Activated effector memory CD4-positive, alpha-beta T cell treated with Interleukin-2 at 50 U/mL for 16 hours (primary cell): ENCODE measurements around the gene MIGA2.
A peak's percentile ranks its signal among the peaks of the same experiment; 100 is the strongest.
"Not testable (repeated sequence)": the region's sequence is repeated elsewhere in the genome, so short reads cannot be mapped to it uniquely, and the experiment has no call there.

Source experiments
- DNase-seq: peaks from one replicate; pipeline ENCODE4 v3.0.0-alpha.2; 2020

MIGA2 gene

DNA sequence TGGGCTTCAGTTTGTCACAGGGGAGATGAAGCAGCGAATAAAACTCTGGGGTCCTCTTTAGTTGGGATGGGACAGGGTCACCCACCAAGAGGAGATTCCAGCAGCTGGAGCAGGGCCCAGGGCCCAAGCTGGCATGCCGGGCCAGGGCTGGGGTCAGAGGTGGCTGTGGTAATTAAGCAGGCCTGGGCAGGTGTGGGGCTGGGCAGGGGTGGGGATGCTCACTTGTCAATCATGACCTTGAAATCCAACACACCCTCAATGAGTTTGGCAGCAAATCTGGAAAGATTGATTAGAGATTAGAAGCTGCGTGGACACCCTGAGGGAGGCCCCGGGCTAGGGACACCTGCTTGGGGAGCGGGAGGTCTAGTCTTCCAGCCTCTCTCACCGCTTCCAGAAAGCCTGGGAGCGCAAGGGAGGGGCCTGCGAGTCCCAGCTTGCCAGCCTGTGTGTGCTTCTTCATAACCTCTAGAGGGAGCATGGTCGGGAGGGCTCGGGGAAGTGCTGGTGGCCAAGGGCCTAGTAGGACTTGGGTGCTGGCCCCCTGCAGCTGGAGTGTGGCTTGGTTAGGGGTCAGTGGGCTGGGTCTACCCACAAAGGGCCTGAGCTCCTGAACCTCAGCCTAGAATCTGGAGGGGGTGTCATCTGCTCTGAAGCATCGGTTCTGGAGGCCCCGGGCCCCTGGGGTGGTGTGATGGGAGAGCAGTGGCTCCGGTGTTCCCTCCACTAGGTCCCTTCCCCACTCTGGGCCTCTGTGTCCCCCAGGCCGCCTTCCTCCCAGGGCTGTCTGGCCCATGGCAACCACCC, 66.6 kb downstream of the MIGA2 start:
- DNase-seq = no peak

DNA sequence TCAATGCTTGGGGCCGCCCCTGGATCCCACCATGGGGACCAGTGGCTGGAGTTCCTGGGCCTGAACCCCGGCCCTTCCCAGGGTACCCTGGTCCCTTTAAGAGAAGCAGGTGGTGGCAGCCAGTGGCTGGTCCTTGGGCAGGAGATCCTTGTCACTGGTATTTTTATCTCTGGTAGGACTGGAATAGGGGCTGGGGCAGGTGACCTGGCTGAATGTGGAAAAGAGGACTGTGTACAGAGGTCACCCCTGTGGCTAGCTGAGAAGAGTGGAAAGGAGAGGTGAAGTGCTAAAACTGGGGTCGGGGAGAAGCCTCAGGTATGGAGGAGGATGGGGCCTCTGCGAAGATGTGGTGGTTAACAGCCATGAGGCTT, 67.2 kb downstream of the MIGA2 start:
- DNase-seq = no peak

DNA sequence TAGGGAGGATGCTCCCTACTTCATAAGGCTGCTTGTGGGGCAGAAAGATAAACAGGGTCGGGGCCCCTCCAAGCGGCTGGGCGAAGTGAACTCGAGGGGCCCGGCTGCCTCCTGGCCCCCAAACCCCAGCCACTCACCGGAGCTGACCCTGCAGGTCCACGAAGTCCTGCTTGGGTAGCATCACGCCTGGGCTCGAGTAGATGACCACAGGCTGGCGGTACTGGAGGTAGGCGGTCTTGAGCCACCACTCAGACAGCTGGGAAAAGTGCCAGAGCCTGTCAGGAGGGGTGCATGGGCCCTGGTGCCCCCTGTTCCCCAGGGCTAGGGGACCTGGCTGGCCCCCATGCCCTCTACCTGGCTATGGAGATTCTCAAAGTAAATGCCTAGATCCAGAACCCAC, 67.6 kb downstream of the MIGA2 start:
- no peak for DNase-seq

DNA sequence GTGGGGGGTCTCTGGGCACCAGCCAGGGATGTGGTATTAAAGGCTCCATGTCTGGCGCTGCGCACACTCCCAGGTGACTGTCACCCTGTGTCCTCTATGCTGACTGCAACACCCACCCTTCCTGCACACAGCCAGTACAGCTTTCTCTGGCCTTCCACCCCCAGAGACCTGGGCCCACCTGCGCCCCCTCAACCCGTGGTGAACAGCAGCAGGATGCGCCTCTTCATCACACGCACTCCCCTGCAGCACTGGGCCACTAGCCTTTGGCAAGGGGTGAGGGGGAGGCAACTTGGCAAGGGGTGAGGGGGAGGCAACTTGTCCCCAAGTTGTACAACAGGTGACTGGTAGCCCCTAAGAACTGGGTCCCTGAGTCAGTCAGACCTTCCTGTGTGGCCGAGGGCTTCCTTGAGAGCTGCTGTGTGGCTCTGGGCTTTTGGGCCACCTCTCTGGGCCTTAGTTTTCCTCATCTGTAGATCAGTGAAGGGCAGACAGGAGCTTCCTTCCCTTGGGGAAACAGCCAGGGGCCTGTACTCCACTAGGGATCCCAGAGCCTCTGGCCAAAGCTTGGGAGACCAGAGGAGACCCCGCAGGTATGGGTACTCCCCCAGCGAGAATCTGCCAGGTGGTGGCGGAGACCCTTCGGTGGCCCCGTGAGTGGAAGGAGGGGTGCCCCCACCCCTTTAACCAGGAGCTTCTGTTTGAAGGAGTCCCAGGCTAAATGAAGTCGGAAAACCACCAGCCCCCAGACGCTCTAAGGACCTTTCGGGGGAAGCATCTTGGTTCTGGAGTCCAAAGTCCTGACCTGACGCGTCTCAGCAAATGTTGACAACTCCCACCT, 69.7 kb downstream of the MIGA2 start:
- DNase-seq = no peak

DNA sequence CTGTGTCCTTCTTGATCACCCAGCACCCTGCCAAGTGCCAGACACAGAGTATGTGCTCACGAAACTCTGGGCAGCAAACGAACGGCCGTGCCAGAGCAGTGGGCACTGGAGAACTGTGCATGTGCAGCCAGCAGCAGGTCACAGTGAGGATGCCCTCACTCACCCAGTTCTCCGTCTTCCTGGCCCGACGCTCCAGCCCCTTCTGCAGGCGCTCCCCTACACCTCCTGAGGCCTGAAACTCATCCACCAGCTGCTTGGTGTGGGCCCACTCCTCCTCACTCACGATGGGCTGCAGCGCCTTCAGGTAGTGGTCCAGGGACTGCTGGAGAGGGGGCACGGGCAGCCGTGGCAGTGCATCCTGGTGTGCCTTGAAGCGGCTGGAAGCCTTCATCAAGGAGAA, 71.2 kb downstream of the MIGA2 start:
- DNase-seq = no peak

DNA sequence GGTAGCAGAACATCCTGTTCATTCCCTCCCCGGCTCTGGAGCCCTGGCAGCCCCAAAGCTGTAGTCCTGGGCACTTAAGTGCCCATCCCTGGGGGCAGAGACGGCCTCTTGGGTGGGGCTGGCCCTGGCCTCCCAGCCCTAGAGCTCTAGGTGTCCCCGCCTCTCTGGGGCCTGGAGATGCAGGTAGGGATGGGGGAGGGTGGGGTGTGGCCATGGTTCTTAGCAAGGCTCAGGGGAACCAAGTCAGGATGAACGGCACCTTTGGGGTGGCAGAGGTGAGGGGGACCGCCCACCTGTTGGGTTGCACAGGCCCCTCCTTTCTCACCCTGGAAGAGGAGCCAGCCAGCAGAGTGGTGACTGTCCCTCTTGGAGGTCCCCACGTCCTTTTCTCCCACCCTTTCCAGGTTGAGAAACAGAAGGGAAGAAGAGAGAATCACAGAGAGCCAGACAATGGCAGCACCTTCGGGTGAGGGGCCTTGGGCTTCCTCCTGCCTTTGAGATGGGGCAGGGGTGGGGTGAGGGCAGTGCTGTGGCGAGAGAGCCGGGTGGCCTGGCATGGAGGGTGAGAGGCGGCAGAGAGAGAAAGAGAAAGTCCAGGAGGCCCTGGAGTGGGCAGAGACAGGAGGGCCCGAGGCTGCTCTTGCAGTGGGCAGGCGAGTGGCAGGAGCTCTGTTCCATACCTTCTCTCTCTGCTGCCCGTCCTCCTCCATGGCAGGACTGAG, 71.8 kb downstream of the MIGA2 start:
- DNase-seq = no peak

DNA sequence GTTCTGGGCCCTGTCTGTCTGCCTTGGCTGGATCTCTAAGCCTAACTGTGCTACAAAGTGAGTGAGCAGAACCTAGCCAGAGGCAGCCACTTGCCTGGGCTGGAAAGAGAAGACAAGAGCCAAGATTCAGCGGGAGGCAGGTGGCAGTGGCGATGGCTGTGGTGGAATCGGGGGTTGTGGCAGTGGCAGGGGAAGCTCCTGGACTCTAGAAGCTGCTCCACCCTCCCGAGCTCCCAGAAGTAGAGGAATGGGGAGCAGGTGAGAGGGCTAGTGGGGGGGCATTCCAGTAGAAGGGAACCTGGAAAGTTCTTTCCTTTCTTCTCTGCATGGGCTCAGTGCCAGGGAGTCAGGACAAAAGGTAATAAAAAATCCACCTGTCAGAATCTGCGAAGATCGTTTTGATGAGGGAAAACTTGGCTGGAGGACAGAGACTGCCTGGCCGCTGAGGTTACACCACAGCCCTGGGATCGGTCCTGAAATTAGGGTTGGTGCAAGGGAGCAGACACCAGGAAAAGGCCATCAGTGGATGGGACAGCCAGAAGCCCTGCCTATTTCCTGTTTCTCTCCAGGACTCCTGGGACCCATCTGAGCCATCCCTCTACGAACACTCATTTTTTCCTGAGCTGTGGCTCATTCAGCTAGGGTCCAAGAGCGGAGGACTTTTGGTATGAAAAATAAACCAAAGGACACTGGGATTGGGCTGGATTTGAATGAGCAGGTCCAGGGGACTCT, 72.5 kb downstream of the MIGA2 start:
- DNase-seq = no peak

DNA sequence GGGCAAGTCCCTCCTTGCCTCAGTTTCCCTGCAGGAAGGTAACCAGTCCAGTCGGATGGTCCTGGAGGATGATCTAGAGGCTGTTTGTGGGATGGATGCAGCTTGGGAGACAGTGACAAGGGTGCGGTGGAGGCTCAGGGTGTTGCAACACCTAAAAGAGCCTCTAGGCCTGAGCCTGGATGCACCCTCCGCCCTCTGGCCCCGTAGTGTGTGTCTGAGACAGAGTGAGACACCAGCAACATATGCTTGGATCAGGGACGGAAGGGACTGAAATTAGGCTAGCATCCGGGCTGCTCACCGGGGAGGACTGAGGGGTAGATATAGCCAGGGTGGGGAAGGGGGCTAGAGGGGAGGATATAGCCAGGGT, 73.1 kb downstream of the MIGA2 start:
- DNase-seq = no peak

DNA sequence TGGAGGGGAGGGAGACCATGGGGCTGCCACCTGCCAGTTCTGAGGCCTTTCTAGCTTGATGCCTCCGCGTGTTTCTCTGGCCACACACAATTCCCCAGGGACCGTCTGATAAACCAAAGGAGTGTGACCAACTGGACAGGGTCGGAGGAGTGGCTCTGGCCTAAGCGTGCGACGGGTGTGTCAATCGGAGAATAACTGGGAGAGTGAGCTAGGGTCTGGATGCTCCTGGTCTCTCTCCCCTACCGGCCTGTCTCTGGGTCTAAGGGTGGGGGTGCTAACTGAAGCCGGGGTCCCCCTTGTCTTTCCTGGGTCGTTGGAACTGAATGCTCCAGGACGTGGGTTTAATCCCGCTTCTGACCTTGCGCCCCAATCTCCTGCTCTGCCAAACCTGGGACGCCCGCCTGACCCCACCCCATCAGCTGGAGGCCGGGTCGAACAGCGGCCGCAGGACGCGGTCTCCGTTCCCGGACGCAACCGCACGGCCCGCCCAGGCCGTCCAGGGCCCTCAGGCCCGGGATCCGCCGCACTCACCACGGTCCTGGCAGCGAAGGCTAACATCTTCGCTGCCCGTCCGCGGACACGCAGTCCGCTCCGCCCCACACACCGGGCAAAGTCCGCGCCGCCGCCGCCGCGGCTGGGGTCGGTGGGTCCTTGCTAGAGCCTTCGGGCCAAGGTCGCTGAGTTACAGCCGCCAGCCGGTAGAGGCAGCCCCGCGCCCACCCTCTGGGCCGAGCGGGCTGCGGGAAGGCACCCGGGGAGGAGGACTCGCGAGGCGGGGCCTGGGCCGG, 73.7 kb downstream of the MIGA2 start:
- no peak for DNase-seq

DNA sequence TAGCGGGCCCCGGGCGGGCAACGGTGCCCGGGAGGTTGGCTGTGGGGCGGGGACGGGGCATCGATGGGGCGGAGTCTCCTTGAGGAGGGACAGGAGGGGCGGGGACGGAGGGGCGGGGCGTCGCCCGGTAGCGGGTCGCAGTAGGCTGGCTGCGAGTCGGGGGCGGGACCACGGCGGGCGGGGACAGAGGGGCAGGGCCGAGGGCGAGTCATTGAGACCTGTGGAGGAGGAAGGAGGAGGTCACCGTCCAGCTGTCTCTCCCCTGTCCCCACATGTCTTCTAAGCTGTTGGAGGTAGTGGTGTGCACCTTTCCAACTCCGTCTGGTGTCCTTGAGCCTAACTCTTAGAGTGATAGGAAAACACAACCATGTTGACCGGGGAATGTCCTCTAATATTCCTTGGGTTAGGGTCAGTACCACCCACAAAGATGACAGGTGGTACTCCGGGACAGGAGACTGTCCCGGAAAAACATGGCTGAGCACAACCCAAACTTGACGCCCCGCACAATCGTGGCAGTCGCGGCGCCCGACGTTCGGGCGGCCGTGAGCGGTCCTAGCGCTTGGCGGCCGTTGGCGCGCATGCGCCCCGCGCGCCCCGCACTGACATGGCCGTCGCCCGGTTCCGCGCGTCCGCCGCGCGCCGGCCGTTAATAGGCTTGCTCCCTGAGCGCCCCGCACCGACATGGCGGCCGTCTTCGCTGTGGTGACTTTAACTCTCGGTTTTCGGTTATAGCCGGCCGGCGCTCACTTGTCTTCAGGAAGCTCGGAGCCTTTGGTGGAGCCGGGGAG, 74.5 kb downstream of the MIGA2 start, which contains the start of the genes CRAT and PTPA:
CRAT (minus strand) TSS at position 54 of the 788 bp plus-strand sequence. CDS start 284 bp downstream, outside the sequence.
PTPA (plus strand) TSS at position 676 of the 788 bp plus-strand sequence. CDS start 186 bp downstream, outside the sequence.
- peak; percentile 92 for DNase-seq

DNA sequence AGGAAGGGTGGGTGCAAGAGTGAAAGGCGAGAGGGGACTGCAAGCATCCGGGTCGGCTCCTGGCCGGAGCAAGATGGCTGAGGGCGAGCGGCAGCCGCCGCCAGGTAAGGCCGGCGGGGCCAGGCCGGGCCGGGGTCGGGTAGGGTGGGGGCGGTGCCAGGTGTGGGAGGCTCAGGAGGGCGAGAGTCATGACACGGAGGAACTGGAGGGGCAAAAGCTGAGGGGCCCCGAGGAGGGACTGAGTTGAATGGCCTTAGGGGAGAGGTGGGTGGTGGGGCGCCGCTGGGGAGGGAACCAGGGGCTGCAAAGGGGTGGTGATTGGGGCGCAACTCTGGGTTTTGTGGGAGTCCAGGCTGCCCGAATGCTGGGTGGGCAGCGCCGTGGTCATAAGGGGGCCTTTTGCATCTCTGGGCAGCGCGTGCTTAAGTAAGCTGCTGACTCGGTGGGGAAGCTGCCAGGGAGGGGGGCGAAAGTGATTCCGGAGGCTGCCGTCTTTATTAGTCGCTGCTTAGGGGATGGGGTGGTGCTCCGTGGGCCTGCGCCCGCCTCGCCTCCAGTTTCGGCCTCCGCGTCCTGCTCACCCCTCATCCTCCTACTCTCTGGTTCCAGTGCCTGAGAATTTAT, 75.2 kb downstream of the MIGA2 start:
- DNase-seq = no peak

DNA sequence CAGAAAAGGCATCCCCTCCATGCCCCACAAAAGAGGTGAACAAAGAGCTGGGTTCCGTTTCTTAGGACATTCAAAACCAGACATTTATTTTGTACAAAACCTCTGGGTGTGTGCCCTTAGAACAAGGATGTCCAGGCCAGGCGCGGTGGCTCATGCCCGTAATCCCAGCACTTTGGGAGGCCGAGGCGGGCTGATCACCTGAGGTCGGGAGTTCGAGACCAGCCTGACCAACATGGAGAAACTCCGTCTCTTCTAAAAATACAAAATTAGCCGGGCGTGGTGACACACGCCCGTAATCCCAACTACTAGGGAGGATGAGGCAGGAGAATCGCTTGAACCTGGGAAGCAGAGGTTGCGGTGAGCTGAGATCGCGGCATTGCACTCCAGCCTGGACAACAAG, 76.1 kb downstream of the MIGA2 start:
- DNase-seq = not testable (repeated sequence)

DNA sequence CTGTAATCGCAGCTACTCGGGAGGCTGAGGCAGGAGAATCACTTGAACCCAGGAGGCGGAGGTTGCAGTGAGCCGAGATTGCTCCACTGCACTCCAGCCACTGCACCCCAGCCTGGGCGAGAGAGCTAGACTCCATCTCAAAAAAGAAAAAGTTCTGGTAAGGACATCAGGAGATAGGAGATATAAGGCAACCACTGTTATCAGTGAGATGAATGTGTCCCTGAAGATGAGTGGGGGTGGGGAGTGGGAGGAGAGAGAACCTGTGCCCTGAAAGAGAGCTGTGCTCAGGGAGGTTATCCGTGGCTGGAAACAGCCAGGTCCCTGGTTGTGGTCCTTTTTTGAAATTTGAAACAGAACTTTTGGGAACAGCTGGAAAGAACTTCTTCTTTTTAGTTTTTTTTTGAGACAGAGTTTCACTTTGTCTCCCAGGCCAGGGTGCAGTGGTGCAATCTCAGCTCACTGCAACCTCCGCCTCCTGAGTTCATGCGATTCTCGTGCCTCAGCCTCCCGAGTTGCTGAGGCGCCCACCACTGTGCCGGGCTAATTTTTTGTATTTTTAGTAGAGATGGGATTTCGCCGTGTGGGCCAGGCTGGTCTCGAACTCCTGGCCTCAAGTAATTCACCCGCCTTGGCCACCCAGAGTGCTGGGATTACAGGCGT, 77.3 kb downstream of the MIGA2 start:
- DNase-seq = no peak

DNA sequence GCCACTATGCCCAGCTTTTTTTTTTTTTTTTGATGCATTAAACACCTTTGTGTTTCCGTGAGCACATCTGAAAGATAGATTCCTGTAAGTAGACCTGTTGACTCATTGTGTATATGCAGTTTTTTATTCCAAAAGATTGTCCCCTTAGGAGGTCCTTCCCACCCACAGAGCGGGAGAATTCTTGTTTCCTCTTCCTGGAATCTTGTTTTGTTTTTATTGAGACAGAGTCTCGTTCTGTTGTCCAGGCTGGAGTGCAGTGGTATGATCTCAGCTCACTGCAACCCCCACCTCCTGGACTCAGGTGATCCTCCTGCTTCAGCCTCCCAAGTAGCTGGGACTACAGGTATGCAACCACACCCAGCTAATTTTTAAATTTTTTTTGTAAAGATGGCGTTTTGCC, 82.4 kb downstream of the MIGA2 start:
- DNase-seq = no peak

DNA sequence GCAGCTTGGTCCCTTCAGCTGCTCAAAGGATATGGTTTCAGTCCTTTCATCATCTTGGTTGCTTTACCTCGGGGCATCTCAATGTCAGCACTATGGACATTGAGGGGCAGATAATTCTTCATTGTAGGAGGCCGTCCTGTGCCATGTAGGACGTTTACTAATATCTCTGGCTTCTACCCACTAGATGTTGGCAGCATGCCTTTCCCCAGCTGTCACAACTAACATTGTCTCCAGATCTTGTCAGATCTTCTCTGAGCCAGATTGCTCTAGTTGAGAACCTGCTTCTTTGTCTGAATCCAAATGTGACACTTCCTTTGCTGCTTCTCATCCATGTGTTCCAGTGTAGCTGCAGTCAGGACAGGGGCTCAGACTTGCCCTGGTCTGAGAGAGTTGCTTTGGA, 85.1 kb downstream of the MIGA2 start:
- DNase-seq = no peak
